ENCODE data around the gene ICE1. TPM values are rescaled to one million over a fixed set of nuclear protein-coding genes. Genes with fewer than 3 reads are reported as not detected.

The ICE1 gene
- total and polyA plus RNA-seq, 8 donors = 22.3 to 32.0 (median 30.5) TPM

- no peak for ATAC-seq
- no peaks in the 10 kb centered on the region for H3K27me3 ChIP-seq
- intact Hi-C loops (cut with DNase I) = no loop called here
Measured at GRCh38 chr5:5521029-5521428, 98.6 kb downstream of the ICE1 start.

GRCh38 chr5:5521478-5521877 lies 99.0 kb downstream of the ICE1 start:
- H3K4me1 ChIP-seq = no peaks in the 10 kb centered on the region
- no peak overlapping the region for H3K4me3 ChIP-seq
- no peaks in the 10 kb centered on the region for H3K9me3 ChIP-seq
- intact Hi-C loops (cut with DNase I) = no loop called here
- H3K27ac ChIP-seq = no peak overlapping the region
- no peak for ATAC-seq
- H3K36me3 ChIP-seq = no peaks in the 10 kb centered on the region
- H3K27me3 ChIP-seq = no peaks in the 10 kb centered on the region
- no peak for DNase-seq
- TF ChIP-seq CTCF (IDR thresholded peaks at IDR 0.05) = no peak

More at GRCh38 chr5:5521029-5521428, 98.6 kb downstream of the ICE1 start:
- H3K4me3 ChIP-seq = no peak overlapping the region
- H3K36me3 ChIP-seq = no peaks in the 10 kb centered on the region
- H3K4me1 ChIP-seq = no peaks in the 10 kb centered on the region
- no peak overlapping the region for H3K27ac ChIP-seq
- no peaks in the 10 kb centered on the region for H3K9me3 ChIP-seq
- TF ChIP-seq CTCF (IDR thresholded peaks at IDR 0.05) = no peak
- DNase-seq = no peak

GRCh38 chr5:5522336-5522735 lies 99.9 kb downstream of the ICE1 start:
- Histone ChIP-seq H3K4me3 (no peak overlapping the region), H3K9me3 (no peaks in the 10 kb centered on the region), H3K36me3 (no peaks in the 10 kb centered on the region), H3K27ac (no peak overlapping the region), H3K27me3 (no peaks in the 10 kb centered on the region), H3K4me1 (no peaks in the 10 kb centered on the region)
- no peak for ATAC-seq
- no peak for DNase-seq
- intact Hi-C loops (cut with DNase I) = no loop called here
- TF ChIP-seq CTCF (IDR thresholded peaks at IDR 0.05) = no peak

GRCh38 chr5:5523066-5523505 lies 100.6 kb downstream of the ICE1 start:
- Histone ChIP-seq H3K36me3 (no peaks in the 10 kb centered on the region), H3K27me3 (no peaks in the 10 kb centered on the region), H3K4me3 (no peak overlapping the region), H3K4me1 (no peaks in the 10 kb centered on the region), H3K9me3 (no peaks in the 10 kb centered on the region), H3K27ac (no peak overlapping the region)
- intact Hi-C loops (cut with DNase I) = no loop called here
- DNase-seq = no peak
- TF ChIP-seq CTCF (IDR thresholded peaks at IDR 0.05) = no peak
- no peak for ATAC-seq

GRCh38 chr5:5524327-5524726 lies 101.8 kb downstream of the ICE1 start:
- Histone ChIP-seq H3K9me3 (no peaks in the 10 kb centered on the region), H3K36me3 (no peaks in the 10 kb centered on the region), H3K4me1 (no peaks in the 10 kb centered on the region), H3K4me3 (no peak overlapping the region), H3K27me3 (no peaks in the 10 kb centered on the region), H3K27ac (no peak overlapping the region)
- TF ChIP-seq CTCF (IDR thresholded peaks at IDR 0.05) = no peak
- DNase-seq (no peak), ATAC-seq (no peak)
- intact Hi-C loops (cut with DNase I) = no loop called here

All from left lung (tissue), 10 donors.